Amygdala (tissue), 56 donors: ENCODE data around the gene GSTCD.
"Not testable (repeated sequence)": the region's sequence is repeated elsewhere in the genome, so short reads cannot be mapped to it uniquely, and the experiment has no call there.

Experiments used
- DNase-seq, 56 donors: peaks; one replicate each; lab custom pipeline; 2025; lab: John Stamatoyannopoulos, UW

The GSTCD gene

GRCh38 chr4:105708181-105709080, at the start of gene GSTCD, which contains the start of gene INTS12:
Gene GSTCD (plus strand): TSS chr4:105708784. CDS start chr4:105717614, 8,830 bp downstream.
Gene INTS12 (minus strand): TSS chr4:105708689. CDS start chr4:105700005, 8,684 bp downstream.
- DNase-seq, result peak; percentile 47 to 97 (median 86)

- DNase-seq, result no peak
Observed at GRCh38 chr4:105659190-105659589, 49.4 kb upstream of the GSTCD start.

- DNase-seq, result no peak
Observed at GRCh38 chr4:105661028-105661427, 47.6 kb upstream of the GSTCD start.

GRCh38 chr4:105662935-105663675, 45.5 kb upstream of the GSTCD start:
- DNase-seq, result no peak

GRCh38 chr4:105666693-105667092, 41.9 kb upstream of the GSTCD start:
- DNase-seq, result no peak

GRCh38 chr4:105670684-105671083, 37.9 kb upstream of the GSTCD start:
- DNase-seq, result no peak

- DNase-seq, result no peak
Observed at GRCh38 chr4:105671301-105671700, 37.3 kb upstream of the GSTCD start.

GRCh38 chr4:105674011-105674410, 34.6 kb upstream of the GSTCD start:
- DNase-seq, result no peak

- DNase-seq, result no peak
Observed at GRCh38 chr4:105677709-105678108, 30.9 kb upstream of the GSTCD start.

GRCh38 chr4:105679186-105679585, 29.4 kb upstream of the GSTCD start:
- no peak for DNase-seq

- no peak for DNase-seq
Observed at GRCh38 chr4:105683038-105683437, 25.5 kb upstream of the GSTCD start.

- no peak for DNase-seq
Observed at GRCh38 chr4:105686571-105686970, 22.0 kb upstream of the GSTCD start.

- DNase-seq, result not testable (repeated sequence)
Observed at GRCh38 chr4:105694812-105695211, 13.8 kb upstream of the GSTCD start.

GRCh38 chr4:105695832-105696231, 12.8 kb upstream of the GSTCD start:
- not testable (repeated sequence) for DNase-seq

GRCh38 chr4:105698607-105699006, 10.0 kb upstream of the GSTCD start:
- DNase-seq, result no peak

GRCh38 chr4:105707782-105708180, 803 bp upstream of the GSTCD start:
- DNase-seq, result no peak

GRCh38 chr4:105709081-105709450, 482 bp downstream of the GSTCD start:
- peak in 7 of 56 donors; percentile 24 to 54 (median 31) for DNase-seq

- no peak for DNase-seq
Observed at GRCh38 chr4:105710012-105710600, 1.5 kb downstream of the GSTCD start.

GRCh38 chr4:105710678-105711077, 2.1 kb downstream of the GSTCD start:
- DNase-seq, result no peak

GRCh38 chr4:105712766-105713165, 4.2 kb downstream of the GSTCD start:
- no peak for DNase-seq

- DNase-seq, result no peak
Observed at GRCh38 chr4:105714071-105714521, 5.5 kb downstream of the GSTCD start.
